GM21723 (cell line): Measurements from ENCODE around the gene RNF126.
"Not testable (repeated sequence)": the region's sequence is repeated elsewhere in the genome, so short reads cannot be mapped to it uniquely, and the experiment has no call there.

Source experiments
- ATAC-seq: cut with Tn5 transposase; IDR thresholded peaks from one replicate; pipeline ENCODE4 v1.9.1; 2021; ENCODE audit warnings: mild to moderate bottlenecking, moderate library complexity; ENCODE audit not compliant: unreplicated experiment

RNF126 gene

DNA sequence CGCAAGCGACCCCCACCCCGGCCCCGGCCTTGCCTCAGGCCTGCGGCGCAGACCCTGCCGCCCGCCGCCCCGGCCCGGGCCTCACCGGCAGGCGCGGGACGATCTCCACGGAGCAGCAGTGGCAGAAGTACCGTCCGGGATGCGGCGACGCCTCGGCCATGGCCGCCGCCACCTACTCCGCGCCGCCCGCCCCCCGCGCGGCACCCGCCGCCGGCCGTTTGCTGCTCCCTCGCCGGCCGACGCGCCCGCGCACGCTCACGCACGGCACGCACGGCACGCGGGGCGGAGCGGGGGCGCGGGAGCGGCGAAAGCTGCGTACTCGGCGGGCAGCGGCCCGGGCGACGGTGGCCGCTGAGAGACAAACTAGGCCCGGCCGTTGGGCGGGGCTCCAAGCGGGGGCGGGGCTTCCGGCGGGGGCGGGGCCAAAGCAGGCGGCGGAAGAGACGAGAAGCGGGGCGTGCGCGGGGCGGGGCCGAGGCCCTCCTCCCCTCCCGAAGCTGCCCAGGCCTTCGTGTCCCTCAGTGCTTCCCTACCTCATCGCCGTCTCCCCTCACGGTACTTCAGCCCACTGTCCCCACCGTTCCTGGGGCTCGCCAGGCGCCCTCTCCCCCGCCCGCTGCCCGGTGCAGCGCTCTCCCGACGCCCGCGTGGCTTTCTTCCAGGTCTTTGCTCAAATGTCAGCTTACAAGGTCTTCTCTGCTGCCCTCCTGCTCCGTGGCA is at the start of gene RNF126:
Gene RNF126 (minus strand): TSS at position 253 of the 720 bp plus-strand sequence. CDS start 93 bp downstream, at position 160.
- ATAC-seq, result peak; percentile 40

DNA sequence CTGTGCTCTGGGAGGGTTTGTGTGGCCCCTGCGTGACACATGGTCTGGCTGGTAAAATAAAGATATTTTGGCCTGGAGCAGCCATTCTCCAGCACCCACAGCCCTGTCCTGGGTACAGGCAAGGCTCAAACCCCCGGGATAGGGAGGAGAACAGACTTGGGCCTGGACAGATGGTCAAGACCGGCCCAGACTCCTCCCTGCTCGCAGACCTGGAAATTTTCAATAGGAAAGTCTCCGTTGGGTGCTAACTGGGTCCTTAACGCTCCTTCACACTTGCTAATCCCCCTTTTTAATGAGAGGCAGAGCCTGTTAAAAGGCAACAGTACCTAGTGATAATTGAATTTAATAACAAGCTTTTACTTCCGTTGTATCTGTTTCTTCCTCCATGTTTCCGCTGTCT is 48.2 kb upstream of the RNF126 start:
- no peak for ATAC-seq

DNA sequence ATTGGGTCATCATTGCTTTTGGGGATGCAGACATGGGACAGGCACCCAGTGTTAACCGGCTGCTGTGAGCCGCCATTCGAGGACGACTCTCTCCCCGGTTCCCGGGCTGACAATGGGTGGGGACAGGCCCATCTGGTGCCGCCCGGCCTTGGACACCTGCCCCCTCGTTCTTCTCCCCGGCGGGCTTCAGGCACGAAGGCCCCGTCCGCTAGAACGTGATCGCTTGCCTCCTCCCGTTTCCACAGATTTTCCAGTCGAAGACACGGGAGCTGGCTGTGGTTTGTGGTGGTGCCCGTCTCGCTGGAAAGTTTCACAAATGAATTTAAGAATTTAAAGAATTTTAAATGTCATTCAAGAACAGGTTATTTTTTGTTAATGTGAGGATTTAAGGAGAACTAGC is 47.8 kb upstream of the RNF126 start:
- no peak for ATAC-seq

DNA sequence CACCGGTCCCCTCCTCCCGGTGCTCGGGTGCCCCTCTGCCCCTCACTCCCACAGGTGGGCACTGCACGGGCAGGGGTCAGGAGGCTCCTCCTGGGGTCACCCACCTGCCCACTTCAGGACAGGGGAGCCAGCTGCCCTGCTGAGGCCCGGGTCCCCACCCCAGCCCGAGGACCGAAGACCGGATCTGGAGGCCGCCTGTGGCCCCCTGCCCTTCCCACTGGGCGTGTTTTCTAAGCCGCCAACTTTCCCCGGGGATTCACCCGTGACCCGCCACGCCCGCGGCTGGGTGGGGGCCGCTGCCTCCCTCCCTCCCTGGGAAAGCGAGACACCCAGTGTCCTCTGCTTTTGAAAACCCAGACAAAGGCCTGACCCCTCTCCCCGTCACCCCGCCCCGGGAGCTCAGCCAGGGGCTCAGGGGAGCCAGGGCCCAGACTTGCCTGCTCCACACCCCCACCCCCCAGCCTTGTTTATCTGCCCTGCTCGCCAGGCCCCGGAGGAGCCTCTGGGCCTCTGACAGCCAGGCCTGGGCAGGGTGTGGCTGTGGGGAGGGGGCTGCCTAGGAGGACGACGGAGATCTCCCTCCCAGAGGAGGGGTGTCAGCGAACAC is 47.1 kb upstream of the RNF126 start:
- ATAC-seq, result no peak

DNA sequence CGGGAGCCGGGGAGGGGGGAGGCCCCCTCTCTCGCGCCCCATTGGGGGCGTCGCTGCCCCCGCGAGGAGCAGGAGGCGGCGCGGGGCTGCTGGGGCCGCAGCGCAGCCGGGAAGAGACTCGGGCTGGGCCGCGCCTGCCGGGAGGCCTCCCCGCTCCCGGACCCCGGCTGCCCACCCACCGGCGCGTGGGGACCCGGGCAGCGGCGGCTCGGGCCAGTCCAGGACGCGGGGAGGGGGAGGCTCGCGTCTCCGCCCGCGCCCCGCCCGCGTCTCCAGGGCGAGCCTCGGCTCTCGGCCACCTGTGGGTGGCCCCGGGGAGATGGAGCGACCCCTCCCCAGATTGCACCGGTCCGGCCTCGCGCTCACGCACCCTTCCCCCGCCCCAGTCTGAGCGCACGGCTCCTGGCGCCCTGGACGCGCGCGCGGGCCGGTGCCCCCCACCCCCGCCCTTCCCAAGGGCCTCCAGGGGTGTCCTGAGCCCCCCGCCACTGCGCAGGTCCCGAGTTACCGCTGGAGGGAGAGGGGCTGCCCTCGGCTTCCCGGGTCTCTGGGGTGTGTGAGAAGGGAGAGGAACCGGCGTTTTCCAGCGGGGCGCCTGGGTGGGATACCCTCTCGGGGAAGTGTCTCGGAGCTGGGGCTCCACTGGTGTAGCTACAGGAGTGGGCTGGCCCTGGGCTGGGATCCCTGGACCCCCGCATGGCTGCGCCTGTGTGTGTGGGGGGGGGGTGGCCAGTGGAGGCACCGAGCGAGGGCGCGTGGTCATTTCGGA is 46.4 kb upstream of the RNF126 start:
- ATAC-seq, result no peak

DNA sequence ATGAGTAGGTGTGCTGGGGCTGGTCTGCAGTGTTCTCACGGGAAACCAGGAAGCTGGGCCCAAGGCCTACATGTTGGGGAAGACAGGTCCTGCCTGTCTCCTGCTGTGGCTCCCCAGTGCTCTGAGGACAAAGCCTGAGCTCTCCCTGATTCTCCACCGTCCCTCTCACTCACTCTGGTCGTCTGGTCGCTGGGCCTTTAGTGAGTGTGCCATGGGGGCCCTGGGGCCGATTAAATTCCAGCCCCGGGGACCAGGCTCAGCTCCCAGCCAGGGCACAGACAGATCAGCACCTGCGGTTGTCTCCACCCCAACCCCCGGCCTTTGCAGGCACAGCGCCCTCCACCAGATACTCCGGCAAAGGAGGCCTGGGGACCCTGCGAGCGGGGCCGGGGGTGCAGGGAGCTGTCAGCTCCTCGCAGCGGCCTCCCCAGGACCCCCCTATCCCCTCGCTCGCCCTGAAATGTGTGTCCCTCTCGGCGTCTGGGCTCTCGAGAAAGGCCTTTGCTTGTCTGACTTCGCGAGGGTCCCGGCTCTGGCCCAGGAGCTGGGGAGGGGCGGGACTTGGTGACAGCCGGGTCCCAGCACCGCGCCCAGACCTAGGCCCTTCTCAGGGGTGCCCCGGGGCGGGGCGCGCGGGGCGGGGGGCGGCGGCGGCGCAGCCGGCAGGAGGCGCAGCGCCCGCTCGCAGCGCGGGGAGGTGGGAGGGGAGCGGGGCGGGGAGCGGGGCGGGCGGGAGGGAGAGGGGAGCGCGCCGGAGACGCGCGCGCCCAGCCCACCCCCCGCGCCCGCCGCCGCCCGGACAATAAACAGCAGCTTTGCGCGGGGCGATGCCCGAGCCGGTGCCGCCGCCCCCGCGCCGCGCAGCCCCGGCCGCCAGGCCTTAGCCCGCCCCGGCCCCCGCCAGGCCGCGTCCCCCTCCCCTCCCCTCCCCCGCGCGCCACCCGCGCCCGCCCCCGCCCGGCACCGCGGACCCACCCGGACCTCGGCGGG is 45.4 kb upstream of the RNF126 start, which contains the start of gene PALM:
Gene PALM (plus strand): TSS at position 782 of the 990 bp plus-strand sequence. CDS start 212 bp downstream, outside the sequence.
- ATAC-seq, result no peak

DNA sequence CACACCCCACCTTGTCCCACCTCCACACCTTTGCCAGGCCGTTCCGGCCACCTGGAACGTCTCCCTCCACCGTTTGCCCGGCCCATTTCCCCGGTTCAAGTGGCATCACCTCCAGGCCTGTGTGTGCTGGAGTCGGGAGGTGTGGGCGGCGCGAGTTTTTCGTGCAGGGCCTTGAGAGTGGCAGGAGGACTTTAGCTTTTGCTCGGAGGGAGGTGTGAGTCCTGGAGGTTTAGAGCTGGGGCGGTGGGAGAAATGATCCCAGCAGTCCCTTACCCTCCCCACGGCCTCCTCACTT is 41.4 kb upstream of the RNF126 start:
- no peak for ATAC-seq

DNA sequence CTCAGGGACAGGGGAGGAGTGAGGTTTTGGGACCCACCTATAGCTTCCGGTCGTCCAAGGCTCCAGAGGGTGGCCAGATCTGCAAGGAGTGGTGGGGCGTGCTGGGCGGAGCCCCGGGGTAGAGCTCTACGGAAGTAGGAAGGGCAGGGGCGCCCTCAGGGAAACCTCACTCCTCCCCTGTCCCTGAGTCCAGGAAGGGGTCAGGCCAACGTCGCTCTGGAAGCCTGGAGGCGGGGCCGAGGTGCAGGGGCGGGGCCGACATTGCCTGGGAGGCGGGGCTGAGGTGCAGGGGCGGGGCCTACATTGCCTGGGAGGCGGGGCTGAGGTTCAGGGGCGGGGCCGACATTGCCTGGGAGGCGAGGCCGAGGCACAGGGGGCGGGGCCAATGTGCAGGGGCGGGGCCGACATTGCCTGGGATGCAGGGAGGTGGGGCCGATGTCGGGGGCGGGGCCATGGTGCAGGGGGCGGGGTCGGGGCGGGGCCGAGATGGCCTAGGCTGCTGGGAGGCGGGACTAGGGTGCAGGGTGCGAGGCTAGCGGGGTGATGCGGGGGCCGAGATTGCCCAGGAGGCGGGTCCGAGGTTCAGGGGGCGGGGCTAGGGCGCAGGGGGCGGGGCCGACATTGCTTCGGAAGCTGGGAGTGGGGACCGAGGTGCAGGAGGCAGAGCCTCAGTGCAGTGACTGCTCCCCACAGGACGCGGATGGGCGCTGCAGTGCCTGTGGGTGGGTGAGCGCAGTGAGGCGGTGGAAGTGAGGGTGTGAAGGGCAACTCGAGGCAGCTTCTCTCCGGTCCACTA is 40.8 kb upstream of the RNF126 start:
- ATAC-seq, result no peak

DNA sequence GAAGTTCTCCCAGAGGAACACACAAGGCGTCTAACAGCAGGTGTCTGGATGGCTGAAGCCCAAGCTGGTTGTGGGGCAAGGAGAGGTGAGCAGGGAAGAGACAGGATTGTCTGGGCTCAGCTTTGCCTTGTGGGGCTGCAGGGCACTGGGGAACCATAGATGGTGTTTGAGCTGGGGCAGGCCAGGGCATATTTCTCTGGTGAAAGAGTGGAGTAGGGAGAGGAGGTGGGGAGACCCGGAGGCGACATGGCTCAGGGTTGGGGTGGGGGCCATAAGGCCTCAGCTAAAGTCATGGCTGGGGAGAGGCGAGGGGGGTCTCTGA is 40.3 kb upstream of the RNF126 start:
- ATAC-seq, result no peak

DNA sequence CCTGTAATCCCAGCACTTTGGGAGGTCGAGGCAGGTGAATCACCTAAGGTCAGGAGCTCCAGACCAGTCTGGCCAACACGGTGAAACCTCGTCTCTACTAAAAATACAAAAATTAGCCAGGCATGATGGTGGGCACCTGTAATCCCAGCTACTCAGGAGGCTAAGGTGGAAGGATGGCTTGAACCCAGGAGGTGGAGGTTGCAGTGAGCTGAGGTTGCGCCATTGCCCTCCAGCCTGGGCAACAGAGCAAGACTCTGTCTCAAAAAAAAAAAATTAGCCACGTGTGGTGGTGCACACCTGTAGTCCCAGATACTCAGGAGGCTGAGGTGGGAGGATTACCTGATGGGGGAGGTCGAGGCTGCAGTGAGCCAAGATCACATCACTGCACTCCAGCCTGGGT is 39.8 kb upstream of the RNF126 start:
- not testable (repeated sequence) for ATAC-seq

DNA sequence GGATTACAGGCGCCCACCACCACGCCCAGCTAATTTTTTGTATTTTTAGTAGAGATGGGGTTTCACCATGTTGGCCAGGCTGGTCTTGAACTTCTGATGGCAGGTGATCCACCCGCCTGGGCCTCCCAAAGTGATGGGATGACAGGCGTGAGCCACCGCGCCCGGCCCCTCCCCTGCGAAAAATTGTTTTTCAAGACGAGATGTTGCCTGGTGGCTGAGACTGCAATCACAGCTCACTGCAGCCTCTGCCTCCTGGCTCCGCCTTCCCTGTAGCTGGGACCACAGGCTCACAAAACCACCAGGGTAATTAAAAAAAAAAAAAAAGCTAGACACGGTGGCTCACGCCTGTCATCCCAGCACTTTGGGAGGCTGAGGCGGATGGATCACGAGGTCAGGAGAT is 36.9 kb upstream of the RNF126 start:
- not testable (repeated sequence) for ATAC-seq

DNA sequence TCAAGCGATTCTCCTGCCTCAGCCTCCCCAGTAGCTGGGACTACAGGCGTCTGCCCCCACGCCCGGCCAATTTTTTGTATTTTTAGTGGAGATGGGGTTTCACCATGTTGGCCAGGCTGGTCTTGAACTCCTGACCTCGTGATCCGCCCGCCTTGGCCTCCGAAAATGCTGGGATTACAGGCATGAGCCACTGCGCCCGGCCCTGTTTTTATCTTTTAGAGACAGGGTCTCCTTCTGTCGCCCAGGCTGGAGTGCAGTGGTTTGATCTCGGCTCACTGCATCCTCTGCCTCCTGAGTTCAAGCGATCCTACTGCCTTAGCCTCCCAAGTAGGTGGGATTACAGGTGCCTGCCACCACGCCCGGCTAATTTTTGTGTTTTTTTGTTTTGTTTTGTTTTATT is 35.5 kb upstream of the RNF126 start:
- ATAC-seq, result not testable (repeated sequence)

DNA sequence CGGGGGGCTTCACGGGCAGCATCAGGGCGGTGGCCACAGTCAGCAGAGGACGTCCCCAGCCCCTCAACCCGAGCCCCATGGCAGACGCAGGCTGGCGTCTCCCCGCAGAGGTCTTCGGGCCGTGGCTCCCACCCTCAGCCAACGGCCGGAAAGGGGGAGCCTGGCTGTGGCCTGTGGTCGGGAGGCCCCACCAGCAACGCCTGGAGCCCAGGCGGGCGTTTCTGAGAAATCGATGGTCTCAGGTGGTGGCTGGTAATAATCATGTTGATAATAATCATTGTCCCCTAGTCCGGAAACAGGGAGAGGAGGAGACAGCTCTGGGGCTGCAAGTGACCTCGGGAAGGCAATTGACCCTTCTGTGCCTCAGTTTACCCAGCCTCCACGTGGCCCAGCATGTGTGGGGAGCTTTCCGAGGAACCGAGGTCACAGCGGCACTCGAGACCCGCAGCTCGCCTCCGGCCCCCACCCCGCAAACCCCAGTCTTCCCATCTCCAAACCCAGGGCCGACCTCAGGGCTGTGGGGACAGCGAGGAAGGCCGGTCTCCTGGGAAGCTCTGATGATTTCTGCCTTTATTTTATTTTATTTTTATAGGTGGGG is 32.4 kb upstream of the RNF126 start, which contains the start of gene PRSS57:
Gene PRSS57 (minus strand): TSS at position 101 of the 598 bp plus-strand sequence. CDS start 22 bp downstream, at position 79.
- ATAC-seq, result no peak

DNA sequence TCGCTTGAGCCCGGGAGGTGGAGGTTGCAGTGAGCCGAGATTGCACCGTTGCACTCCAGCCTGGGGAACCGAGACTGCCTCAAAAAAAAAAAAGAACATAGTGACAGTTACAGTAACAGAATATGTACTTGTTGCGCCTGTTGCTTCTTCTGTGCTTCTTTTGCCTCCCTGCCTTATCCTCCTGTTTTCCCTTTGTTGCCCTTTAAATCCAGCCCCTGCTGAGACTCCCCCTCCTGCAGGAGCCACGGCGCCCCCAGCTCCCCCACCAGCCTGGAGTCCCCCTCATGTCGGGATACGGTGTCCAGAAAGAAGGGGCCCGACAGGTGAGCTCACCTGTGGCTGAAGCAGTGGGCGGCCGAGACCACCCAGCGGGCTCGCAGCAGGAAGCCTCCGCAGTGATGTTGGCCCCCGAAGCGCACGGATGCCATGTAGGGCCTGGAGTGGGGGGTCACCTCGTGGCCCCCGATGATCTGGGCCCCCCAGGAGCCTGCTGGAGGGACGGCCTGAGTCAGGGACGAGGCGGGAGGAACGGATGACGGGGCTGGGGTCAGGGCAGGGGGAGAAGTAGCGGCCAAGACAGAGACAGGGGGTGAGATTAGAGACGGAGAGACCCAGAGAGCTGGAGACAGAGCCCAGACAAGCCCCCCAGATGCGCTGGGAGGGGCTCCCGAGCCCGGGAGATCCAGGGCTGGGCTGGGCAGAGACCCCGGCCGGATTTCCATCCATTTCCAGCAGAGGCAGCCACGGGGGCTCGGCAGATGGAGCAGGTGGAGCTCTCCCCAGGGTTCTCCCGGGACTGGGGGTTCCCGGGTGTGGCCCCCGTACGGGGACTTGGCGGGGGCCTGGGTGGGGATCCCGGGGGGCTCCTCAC is 31.7 kb upstream of the RNF126 start:
- ATAC-seq, result no peak

DNA sequence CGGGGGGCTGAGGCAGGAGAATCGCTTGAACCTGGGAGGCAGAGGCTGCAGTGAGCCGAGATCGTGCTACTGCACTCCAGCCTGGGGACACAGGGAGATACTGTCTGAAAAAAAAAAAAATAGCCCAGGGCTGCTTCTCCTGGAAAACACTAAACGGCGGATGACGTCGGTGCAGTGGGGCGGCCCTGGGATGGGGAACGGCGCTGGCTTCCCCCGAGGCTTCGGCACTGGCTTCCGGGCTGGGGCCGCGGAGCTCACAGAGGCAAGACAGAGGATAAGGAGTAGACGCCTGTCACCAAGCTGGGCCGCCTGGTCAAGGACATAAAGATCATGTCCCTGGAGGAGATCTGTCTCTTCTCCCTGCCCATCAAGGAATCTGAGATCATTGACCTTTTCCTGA is 27.2 kb upstream of the RNF126 start:
- no peak for ATAC-seq

DNA sequence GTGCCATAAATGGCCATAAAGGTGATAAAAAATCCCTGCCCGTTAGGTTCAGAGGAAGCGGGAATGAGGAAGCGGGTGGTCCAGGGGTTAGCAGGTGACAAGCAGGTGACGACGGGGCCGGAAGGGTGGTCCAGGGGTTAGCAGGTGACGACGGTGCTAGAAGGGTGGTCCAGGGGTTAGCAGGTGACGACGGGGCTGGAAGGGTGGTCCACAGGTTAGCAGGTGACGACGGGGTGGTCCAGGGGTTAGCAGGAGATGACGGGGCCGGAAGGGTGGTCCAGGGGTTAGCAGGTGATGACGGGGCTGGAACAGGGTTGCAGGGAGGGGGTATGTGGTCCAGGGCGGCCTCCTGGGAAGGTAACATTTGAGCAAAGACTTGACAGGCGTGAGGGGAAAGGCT is 26.0 kb upstream of the RNF126 start:
- ATAC-seq, result no peak

DNA sequence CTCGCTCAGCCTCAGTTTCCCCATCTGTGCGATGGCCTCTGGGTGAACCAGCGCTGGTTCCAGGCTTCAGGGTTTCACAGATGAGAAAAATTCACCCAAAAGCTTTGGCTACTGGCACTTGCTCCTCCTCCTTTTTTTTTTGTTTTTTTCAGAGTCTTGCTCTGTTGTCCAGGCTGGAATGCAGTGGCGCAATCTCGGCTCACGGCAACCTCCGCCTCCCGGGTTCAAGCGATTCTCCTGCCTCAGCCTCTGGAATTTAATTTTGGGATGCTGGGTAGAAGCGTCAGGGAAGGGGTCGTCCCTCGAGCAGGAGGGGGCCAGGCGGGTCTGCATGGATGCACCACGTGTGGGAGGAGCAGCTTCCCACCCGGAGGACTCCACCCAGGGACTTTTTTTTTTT is 25.2 kb upstream of the RNF126 start:
- no peak for ATAC-seq

DNA sequence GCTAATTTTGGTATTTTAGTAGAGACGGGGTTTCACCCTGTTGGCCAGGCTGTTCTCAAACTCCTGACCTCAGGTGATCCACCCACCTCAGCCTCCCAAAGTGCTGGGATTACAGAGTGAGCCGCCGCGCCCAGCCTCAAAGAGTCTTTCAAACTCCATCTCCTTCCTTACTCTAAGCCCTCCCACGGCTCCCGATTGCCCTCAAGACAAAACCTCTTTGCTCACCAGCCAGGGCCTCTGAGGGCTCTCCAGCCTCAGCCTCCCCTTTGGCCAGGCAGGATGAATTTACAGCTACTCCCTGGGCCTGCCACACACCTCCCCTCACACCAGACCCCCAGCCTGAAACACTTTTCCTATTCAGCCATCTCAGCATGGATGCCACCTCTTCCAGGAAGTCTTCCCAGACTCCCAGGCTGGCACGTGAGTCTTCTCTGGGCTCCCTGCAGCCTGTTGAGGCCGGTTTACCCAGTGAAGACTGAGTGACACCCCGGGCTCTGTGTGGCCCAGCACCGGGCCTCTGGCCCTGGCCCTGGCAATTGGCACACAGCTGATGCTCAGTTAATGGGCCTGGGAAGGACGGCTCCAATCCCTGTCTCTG is 24.7 kb upstream of the RNF126 start:
- ATAC-seq, result no peak
